Mesenchymal stem cell (in vitro differentiated cells and primary cell): ENCODE results near the gene DNAJC3.

Experiments used
- DNase-seq: peaks from one replicate; pipeline ENCODE4 v3.0.0-alpha.2; 2013
- H2AFZ ChIP-seq: one replicate; pipeline ENCODE4 v1.6.1; 2013; ENCODE audit warnings: low read depth, mild to moderate bottlenecking, control low read depth, inconsistent platforms, low read length, moderate library complexity
- H2AK5ac ChIP-seq: 2 replicates; pipeline ENCODE4 v1.6.1; 2013; ENCODE audit warnings: low read length, moderate library complexity, mild to moderate bottlenecking, inconsistent platforms; ENCODE audit not compliant: severe bottlenecking
- H2BK120ac ChIP-seq: one replicate; pipeline ENCODE4 v1.6.1; 2013; ENCODE audit warnings: low read depth, mild to moderate bottlenecking, inconsistent platforms, low read length, moderate library complexity
- H2BK12ac ChIP-seq, 2 experiments: one replicate each; pipeline ENCODE4 v1.6.1; 2013; ENCODE audit warnings: inconsistent platforms in 2 of 2, low read length in 2 of 2, mild to moderate bottlenecking in 2 of 2, moderate library complexity in 2 of 2, control low read depth in 1 of 2
- H2BK15ac ChIP-seq: one replicate; pipeline ENCODE4 v1.6.1; 2013; ENCODE audit warnings: mild to moderate bottlenecking, low read depth, inconsistent platforms; ENCODE audit not compliant: poor library complexity, severe bottlenecking
- H2BK5ac ChIP-seq: 2 replicates; pipeline ENCODE4 v1.6.1; 2013; ENCODE audit warnings: low read depth, mild to moderate bottlenecking, low read length, control low read depth, inconsistent platforms; ENCODE audit not compliant: poor library complexity, severe bottlenecking
- H3K14ac ChIP-seq, 2 experiments: one replicate each; pipeline ENCODE4 v1.6.1; 2013; ENCODE audit warnings: inconsistent platforms in 2 of 2, low read length in 2 of 2, control low read depth in 1 of 2, mild to moderate bottlenecking in 1 of 2, moderate library complexity in 1 of 2
- H3K18ac ChIP-seq, 2 experiments: one replicate each; pipeline ENCODE4 v1.6.1; 2013; ENCODE audit warnings: inconsistent platforms in 2 of 2, low read length in 2 of 2, control low read depth in 1 of 2, low read depth in 1 of 2, mild to moderate bottlenecking in 1 of 2
- H3K23ac ChIP-seq, 2 experiments: one replicate each; pipeline ENCODE4 v1.6.1; 2013; ENCODE audit warnings: inconsistent platforms in 2 of 2, low read length in 2 of 2, mild to moderate bottlenecking in 2 of 2, moderate library complexity in 2 of 2, control low read depth in 1 of 2
- H3K27ac ChIP-seq: 2 replicates; pipeline ENCODE4 v1.5.1; 2013; ENCODE audit warnings: mild to moderate bottlenecking, moderate library complexity, low read length, control low read depth, inconsistent platforms; ENCODE audit not compliant: poor library complexity, severe bottlenecking
- H3K27me3 ChIP-seq, 2 experiments: 2 replicates each; pipeline versions ENCODE4 v1.6.1 to v1.7.0; 2013; ENCODE audit warnings: low read length in 2 of 2, mild to moderate bottlenecking in 2 of 2, moderate library complexity in 2 of 2, control low read depth in 1 of 2, inconsistent platforms in 1 of 2; ENCODE audit not compliant: control insufficient read depth in 1 of 2, insufficient read depth in 1 of 2
- H3K36me3 ChIP-seq, 2 experiments: 2 replicates each; pipeline versions ENCODE4 v1.6.1 to v1.7.0; 2013; ENCODE audit warnings: low read length in 2 of 2, control low read depth in 1 of 2, inconsistent platforms in 1 of 2, low read depth in 1 of 2, mild to moderate bottlenecking in 1 of 2; ENCODE audit not compliant: insufficient read depth in 2 of 2, control insufficient read depth in 1 of 2
- H3K4ac ChIP-seq, 2 experiments: one replicate each; pipeline ENCODE4 v1.6.1; 2013; ENCODE audit warnings: inconsistent platforms in 2 of 2, low read length in 2 of 2, mild to moderate bottlenecking in 2 of 2, moderate library complexity in 2 of 2, control low read depth in 1 of 2, low read depth in 1 of 2
- H3K4me1 ChIP-seq: 2 replicates; pipeline ENCODE4 v1.6.1; 2013; ENCODE audit warnings: low read depth, low read length, control low read depth; ENCODE audit not compliant: control insufficient read depth, insufficient read depth
- H3K4me2 ChIP-seq: 2 replicates; pipeline ENCODE4 v1.6.1; 2013; ENCODE audit warnings: low read length, mild to moderate bottlenecking, inconsistent platforms; ENCODE audit not compliant: poor library complexity, severe bottlenecking
- H3K4me3 ChIP-seq, 2 experiments: 2 replicates each; pipeline versions ENCODE4 v1.5.1 to v1.7.0; 2013; ENCODE audit warnings: low read length in 2 of 2, mild to moderate bottlenecking in 2 of 2, control low read depth in 1 of 2, low read depth in 1 of 2; ENCODE audit not compliant: insufficient read depth in 1 of 2
- H3K79me1 ChIP-seq: replicated peaks from 2 replicates; pipeline ENCODE4 v1.6.1; 2013; ENCODE audit warnings: mild to moderate bottlenecking, control low read depth, low read length, inconsistent platforms; ENCODE audit not compliant: poor library complexity, severe bottlenecking
- H3K9ac ChIP-seq: 2 replicates; pipeline ENCODE4 v1.7.0; 2013; ENCODE audit warnings: mild to moderate bottlenecking, low read length, moderate library complexity
- H3K9me3 ChIP-seq: 2 replicates; pipeline ENCODE4 v1.7.0; 2013; ENCODE audit warnings: mild to moderate bottlenecking, low read length; ENCODE audit not compliant: control insufficient read depth
- H4K8ac ChIP-seq: one replicate; pipeline ENCODE4 v1.6.1; 2013; ENCODE audit warnings: inconsistent platforms, mild to moderate bottlenecking, low read length, moderate library complexity
- H4K91ac ChIP-seq: one replicate; pipeline ENCODE4 v1.6.1; 2013; ENCODE audit warnings: mild to moderate bottlenecking, low read length, inconsistent platforms
- WGBS: methylation state at CpG from one replicate; pipeline ENCODE4 v1.1.7; 2013; ENCODE audit warnings: mixed read lengths; 5-methylcytosine and 5-hydroxymethylcytosine counted together

Gene DNAJC3

GRCh38 chr13:95671597-95671996 lies 5.3 kb upstream of the DNAJC3 start:
- 90% methylated on average over 5 of the region's 5 CpGs for WGBS
- no peak overlapping the region for H2BK12ac ChIP-seq
- H3K27ac ChIP-seq, result no peak overlapping the region

GRCh38 chr13:95676105-95676761 lies 706 bp upstream of the DNAJC3 start:
- peak; percentile 72 for DNase-seq
- Histone ChIP-seq H3K4ac (peak overlapping the region; percentile 1 to 57), H3K36me3 (no peaks in the 10 kb centered on the region), H3K27me3 (no peaks in the 10 kb centered on the region), H4K91ac (no peak overlapping the region), H2AFZ (peak overlapping the region; percentile 93), H2BK15ac (peak overlapping the region; percentile 77), H3K79me1 (peaks cover 4% of the 10 kb centered on the region), H3K9ac (peak overlapping the region; percentile 97), H3K14ac (peak overlapping the region in 1 of 2 experiments; percentile 10), H2BK120ac (no peak overlapping the region), H3K4me3 (peak overlapping the region; percentile 72 to 91), H3K9me3 (no peaks in the 10 kb centered on the region), H4K8ac (peak overlapping the region; percentile 70), H3K4me1 (peaks cover 2% of the 10 kb centered on the region), H3K27ac (peak overlapping the region; percentile 85), H2BK12ac (no peak overlapping the region), H2BK5ac (no peak overlapping the region), H3K23ac (peak overlapping the region in 1 of 2 experiments; percentile 31), H2AK5ac (no peak overlapping the region), H3K18ac (peak overlapping the region; percentile 14 to 71), H3K4me2 (peak overlapping the region; percentile 92)
- WGBS, result 2% methylated on average over 32 of the region's 32 CpGs

More at GRCh38 chr13:95671597-95671996, 5.3 kb upstream of the DNAJC3 start:
- DNase-seq, result no peak
- Histone ChIP-seq H3K14ac (no peak overlapping the region), H3K4me3 (no peak overlapping the region), H2BK5ac (no peak overlapping the region), H3K9me3 (peaks cover 17% of the 10 kb centered on the region), H2AK5ac (no peak overlapping the region), H3K9ac (no peak overlapping the region), H4K8ac (no peak overlapping the region), H3K36me3 (no peaks in the 10 kb centered on the region), H4K91ac (no peak overlapping the region), H3K4me1 (peaks cover 2% of the 10 kb centered on the region), H3K4me2 (no peak overlapping the region), H3K23ac (no peak overlapping the region), H3K18ac (no peak overlapping the region), H3K27me3 (no peaks in the 10 kb centered on the region), H2BK15ac (no peak overlapping the region), H2BK120ac (no peak overlapping the region), H2AFZ (no peak overlapping the region), H3K79me1 (peaks cover 3% of the 10 kb centered on the region), H3K4ac (no peak overlapping the region)

- H3K27ac ChIP-seq, result peak overlapping the region; percentile 44
- H4K91ac ChIP-seq, result no peak overlapping the region
- H3K36me3 ChIP-seq, result no peaks in the 10 kb centered on the region
- peak overlapping the region in 1 of 2 experiments; percentile 15 for H2BK12ac ChIP-seq
- H3K4me2 ChIP-seq, result peak overlapping the region; percentile 67
- H3K9ac ChIP-seq, result peak overlapping the region; percentile 95
- H2BK120ac ChIP-seq, result no peak overlapping the region
- H2AK5ac ChIP-seq, result no peak overlapping the region
- peaks cover 6% of the 10 kb centered on the region for H3K79me1 ChIP-seq
- peak overlapping the region; percentile 89 for H2BK15ac ChIP-seq
- H3K18ac ChIP-seq, result peak overlapping the region; percentile 10 to 90
- H3K9me3 ChIP-seq, result no peaks in the 10 kb centered on the region
- DNase-seq, result peak; percentile 52
- H3K4ac ChIP-seq, result peak overlapping the region in 1 of 2 experiments; percentile 95
- peaks cover 2% of the 10 kb centered on the region for H3K4me1 ChIP-seq
- H3K23ac ChIP-seq, result peak overlapping the region; percentile 8 to 96
- H3K14ac ChIP-seq, result peak overlapping the region in 1 of 2 experiments; percentile 68
- H3K27me3 ChIP-seq, result no peaks in the 10 kb centered on the region
- H2AFZ ChIP-seq, result peak overlapping the region; percentile 93
- no peak overlapping the region for H4K8ac ChIP-seq
- H2BK5ac ChIP-seq, result peak overlapping the region; percentile 85
- under 1% methylated on average over 24 of the region's 30 CpGs for WGBS
- peak overlapping the region; percentile 95 to 96 for H3K4me3 ChIP-seq
These were observed 776 bp downstream of the DNAJC3 start for GRCh38 chr13:95677564-95678266.

GRCh38 chr13:95678967-95679366 lies 2.0 kb downstream of the DNAJC3 start:
- peak; percentile 4 for DNase-seq
- Histone ChIP-seq H3K9me3 (no peaks in the 10 kb centered on the region), H3K23ac (no peak overlapping the region), H3K4me3 (peak overlapping the region in 1 of 2 experiments; percentile 95), H3K27me3 (no peaks in the 10 kb centered on the region), H3K9ac (peak overlapping the region; percentile 95), H4K8ac (no peak overlapping the region), H3K18ac (no peak overlapping the region), H3K36me3 (no peaks in the 10 kb centered on the region), H3K4me2 (peak overlapping the region; percentile 3), H2BK12ac (no peak overlapping the region), H3K79me1 (peaks cover 9% of the 10 kb centered on the region), H3K27ac (no peak overlapping the region), H2BK5ac (no peak overlapping the region), H3K14ac (no peak overlapping the region), H2AFZ (no peak overlapping the region), H4K91ac (no peak overlapping the region), H3K4ac (no peak overlapping the region), H2BK120ac (no peak overlapping the region), H2BK15ac (no peak overlapping the region), H2AK5ac (no peak overlapping the region), H3K4me1 (peaks cover 2% of the 10 kb centered on the region)
- 85% methylated on average over 4 of the region's 4 CpGs for WGBS
